H9 (cell line): Measurements from ENCODE around the gene CACNA2D4. TPM values are rescaled to one million over a fixed set of nuclear protein-coding genes. Genes with fewer than 3 reads are reported as not detected.

Source experiments
- DNase-seq: peaks from one replicate; pipeline ENCODE4 v3.0.0-alpha.2; 2017
- H2AFZ ChIP-seq: one replicate; pipeline ENCODE4 v1.6.1; 2013; ENCODE audit warnings: mild to moderate bottlenecking, low read length, control low read depth, moderate library complexity
- H2AK5ac ChIP-seq: 2 replicates; pipeline ENCODE4 v1.6.1; 2013; ENCODE audit warnings: low read length, control low read depth, mixed read lengths; ENCODE audit not compliant: insufficient read length
- H2BK120ac ChIP-seq: one replicate; pipeline ENCODE4 v1.6.1; 2013; ENCODE audit warnings: low read depth, mild to moderate bottlenecking, low read length, control low read depth, inconsistent platforms; ENCODE audit not compliant: poor library complexity, severe bottlenecking
- H2BK12ac ChIP-seq: 2 replicates; pipeline ENCODE4 v1.6.1; 2013; ENCODE audit warnings: low read length, control low read depth, mixed read lengths, low read depth; ENCODE audit not compliant: insufficient read length
- H2BK15ac ChIP-seq: 2 replicates; pipeline ENCODE4 v1.6.1; 2013; ENCODE audit warnings: low read depth, low read length, control low read depth
- H2BK20ac ChIP-seq: one replicate; pipeline ENCODE4 v1.6.1; 2013; ENCODE audit warnings: low read depth, mild to moderate bottlenecking, low read length, control low read depth, inconsistent platforms; ENCODE audit not compliant: poor library complexity, severe bottlenecking
- H2BK5ac ChIP-seq: 2 replicates; pipeline ENCODE4 v1.6.1; 2013; ENCODE audit warnings: low read length, control low read depth, mixed read lengths; ENCODE audit not compliant: insufficient read length
- H3K14ac ChIP-seq: 2 replicates; pipeline ENCODE4 v1.6.1; 2013; ENCODE audit warnings: low read length, control low read depth; ENCODE audit not compliant: insufficient read depth
- H3K18ac ChIP-seq: 2 replicates; pipeline ENCODE4 v1.6.1; 2013; ENCODE audit warnings: low read depth, mild to moderate bottlenecking, mixed read lengths, low read length, control low read depth; ENCODE audit not compliant: insufficient read length
- H3K23ac ChIP-seq: 2 replicates; pipeline ENCODE4 v1.6.1; 2013; ENCODE audit warnings: low read length, control low read depth, mixed read lengths, low read depth; ENCODE audit not compliant: insufficient read length
- H3K23me2 ChIP-seq: 2 replicates; pipeline ENCODE4 v1.6.1; 2013; ENCODE audit warnings: low read depth, mild to moderate bottlenecking, mixed read lengths, low read length, control low read depth; ENCODE audit not compliant: insufficient read length, poor library complexity, severe bottlenecking
- H3K27ac ChIP-seq: 2 replicates; pipeline ENCODE4 v1.5.1; 2013; ENCODE audit warnings: low read length, control low read depth, mixed read lengths, low read depth; ENCODE audit not compliant: insufficient read length
- H3K27me3 ChIP-seq: 2 replicates; pipeline ENCODE4 v1.6.1; 2013; ENCODE audit warnings: low read length, control low read depth, inconsistent platforms; ENCODE audit not compliant: insufficient read depth
- H3K4ac ChIP-seq: 2 replicates; pipeline ENCODE4 v1.6.1; 2013; ENCODE audit warnings: low read depth, mild to moderate bottlenecking, control low read depth, inconsistent platforms, low read length, moderate library complexity
- H3K4me1 ChIP-seq: 2 replicates; pipeline ENCODE4 v1.6.1; 2013; ENCODE audit warnings: low read length, control low read depth, inconsistent platforms; ENCODE audit not compliant: insufficient read depth
- H3K4me2 ChIP-seq: 2 replicates; pipeline ENCODE4 v1.6.1; 2013; ENCODE audit warnings: low read length, control low read depth, mixed read lengths; ENCODE audit not compliant: insufficient read length, insufficient read depth
- H3K56ac ChIP-seq: 2 replicates; pipeline ENCODE4 v1.6.1; 2013; ENCODE audit warnings: low read depth, mild to moderate bottlenecking, mixed read lengths, low read length, control low read depth; ENCODE audit not compliant: insufficient read length
- H3K79me1 ChIP-seq: 2 replicates; pipeline ENCODE4 v1.6.1; 2013; ENCODE audit warnings: low read depth, mild to moderate bottlenecking, moderate library complexity, low read length, control low read depth, inconsistent platforms; ENCODE audit not compliant: insufficient read depth, poor library complexity, severe bottlenecking
- H3K79me2 ChIP-seq: 2 replicates; pipeline ENCODE4 v1.6.1; 2013; ENCODE audit warnings: low read length, control low read depth, inconsistent platforms; ENCODE audit not compliant: insufficient read depth
- H3K9ac ChIP-seq: 2 replicates; pipeline ENCODE4 v1.6.1; 2013; ENCODE audit warnings: low read length, control low read depth, mixed read lengths; ENCODE audit not compliant: insufficient read length; ENCODE audit errors: extremely low read depth
- H3K9me3 ChIP-seq: one replicate; pipeline ENCODE4 v1.6.1; 2013; ENCODE audit warnings: low read depth, low read length, inconsistent platforms; ENCODE audit not compliant: control insufficient read depth
- H3T11ph ChIP-seq: one replicate; pipeline ENCODE4 v1.6.1; 2013; ENCODE audit warnings: mild to moderate bottlenecking, low read length, control low read depth, inconsistent platforms
- H4K20me1 ChIP-seq: one replicate; pipeline ENCODE4 v1.6.1; 2013; ENCODE audit not compliant: control insufficient read depth, insufficient read length, insufficient read depth
- H4K5ac ChIP-seq: 2 replicates; pipeline ENCODE4 v1.6.1; 2013; ENCODE audit warnings: low read depth, mild to moderate bottlenecking, mixed read lengths, low read length, control low read depth; ENCODE audit not compliant: insufficient read length
- H4K8ac ChIP-seq: replicated peaks from 2 replicates; pipeline ENCODE4 v1.6.1; 2013; ENCODE audit warnings: low read length, control low read depth, mixed read lengths, low read depth; ENCODE audit not compliant: insufficient read length
- H4K91ac ChIP-seq: 2 replicates; pipeline ENCODE4 v1.6.1; 2013; ENCODE audit warnings: low read depth, mild to moderate bottlenecking, moderate library complexity, mixed read lengths, low read length, control low read depth; ENCODE audit not compliant: insufficient read length
- H3K27ac Mint-ChIP-seq, 3 experiments: 2 replicates in 2 of 3; 3 replicates in 1 of 3; pipeline ENCODE4 v1.8.0; 2020 to 2021; ENCODE audit warnings: mixed read lengths in 3 of 3, mild to moderate bottlenecking in 1 of 3, moderate library complexity in 1 of 3
- H3K27me3 Mint-ChIP-seq: 2 replicates; pipeline ENCODE4 v1.8.0; 2021; ENCODE audit warnings: low read depth, mild to moderate bottlenecking, moderate library complexity, mixed read lengths
- H3K36me3 Mint-ChIP-seq, 3 experiments: 2 replicates in 2 of 3; 3 replicates in 1 of 3; pipeline ENCODE4 v1.8.0; 2020 to 2021; ENCODE audit warnings: low read depth in 3 of 3, mixed read lengths in 3 of 3; ENCODE audit not compliant: insufficient read depth in 1 of 3
- H3K4me1 Mint-ChIP-seq, 2 experiments: 2 replicates each; pipeline ENCODE4 v1.8.0; 2020; ENCODE audit warnings: mixed read lengths in 2 of 2
- H3K4me3 Mint-ChIP-seq, 2 experiments: 2 replicates in 1 of 2; 3 replicates in 1 of 2; pipeline ENCODE4 v1.8.0; 2020 to 2021; ENCODE audit warnings: mild to moderate bottlenecking in 2 of 2, mixed read lengths in 2 of 2, moderate library complexity in 1 of 2
- H3K9me3 Mint-ChIP-seq, 2 experiments: 2 replicates in 1 of 2; 3 replicates in 1 of 2; pipeline ENCODE4 v1.8.0; 2020; ENCODE audit warnings: mild to moderate bottlenecking in 2 of 2, mixed read lengths in 2 of 2, moderate library complexity in 1 of 2
- CTCF ChIP-seq: fragments of 200-600 bp; sonication (generic); conservative IDR thresholded peaks from 3 replicates; pipeline ENCODE4 v1.8.0; 2021; ENCODE audit warnings: antibody characterized with exemption, mild to moderate bottlenecking
- WGBS: extraction: QIAGEN DNeasy Blood & Tissue Kit; methylation state at CpG from one replicate; pipeline ENCODE4 v1.1.7; 2013; ENCODE audit warnings: missing lambda C conversion rate, low lambda C conversion rate, mixed read lengths; ENCODE audit not compliant: insufficient read length; ENCODE audit errors: extremely low coverage; 5-methylcytosine and 5-hydroxymethylcytosine counted together
- total RNA-seq: library from RNA; stranded (reverse); gene quantifications from 2 replicates; pipeline ENCODE4 v1.2.1, GENCODE V29; 2021

The CACNA2D4 gene
- total RNA-seq, 1 experiment from 2014 or later = 0.79 TPM

- H3K4me1 Mint-ChIP-seq = no peaks in the 10 kb centered on the region
- H3K9me3 Mint-ChIP-seq = peaks cover 0 to 3% of the 10 kb centered on the region in 2 experiments; a peak in 3 of 5 replicates
- H3K18ac ChIP-seq = no peak overlapping the region
Measured at GRCh38 chr12:1864867-1865266, 53.6 kb downstream of the CACNA2D4 start.

More at GRCh38 chr12:1864867-1865266, 53.6 kb downstream of the CACNA2D4 start:
- no peak overlapping the region for H3K4ac ChIP-seq
- Mint-ChIP-seq H3K27me3 (peaks cover 5% of the 10 kb centered on the region), H3K4me3 (no peak overlapping the region), H3K27ac (no peak overlapping the region), H3K36me3 (peaks cover 0 to 4% (median 0%) of the 10 kb centered on the region in 3 experiments; a peak in 2 of 7 replicates)
- H4K8ac ChIP-seq = no peak overlapping the region
- H3K79me2 ChIP-seq = no peaks in the 10 kb centered on the region
- no peaks in the 10 kb centered on the region for H3K23me2 ChIP-seq
- no peaks in the 10 kb centered on the region for H3K27me3 ChIP-seq
- peak; percentile 34 for DNase-seq
- H2BK5ac ChIP-seq = no peak overlapping the region
- H3K9ac ChIP-seq = no peak overlapping the region
- H3K4me2 ChIP-seq = no peak overlapping the region
- H2BK15ac ChIP-seq = no peak overlapping the region
- no peaks in the 10 kb centered on the region for H4K20me1 ChIP-seq
- no peaks in the 10 kb centered on the region for H3K4me1 ChIP-seq
- H2AK5ac ChIP-seq = no peak overlapping the region
- no CpG with 5 or more reads among the region's 37 CpGs for WGBS
- H3K14ac ChIP-seq = no peak overlapping the region
- H4K91ac ChIP-seq = no peak overlapping the region
- H3K56ac ChIP-seq = no peak overlapping the region
- no peaks in the 10 kb centered on the region for H3K9me3 ChIP-seq
- H4K5ac ChIP-seq = no peak overlapping the region
- no peak overlapping the region for H2BK12ac ChIP-seq
- no peak overlapping the region for H3K27ac ChIP-seq
- no peak overlapping the region for H2BK20ac ChIP-seq
- no peak overlapping the region for H3K23ac ChIP-seq
- no peak for TF ChIP-seq CTCF
- no peak overlapping the region for H3T11ph ChIP-seq
- no peak overlapping the region for H2BK120ac ChIP-seq
- no peak overlapping the region for H2AFZ ChIP-seq
- H3K79me1 ChIP-seq = no peaks in the 10 kb centered on the region
